ENCODE data around the gene GSTT4.

GRCh38 chr22:24029304-24029703 lies 24.1 kb upstream of the GSTT4 start:
- TF ChIP-seq EZH2 (IDR thresholded peaks at IDR 0.05) = no peak
- no peak for TF ChIP-seq POLR2AphosphoS5 (IDR thresholded peaks at IDR 0.05; ENCODE audit: borderline replicate concordance, low read depth, low read length)

Measured in SK-N-MC (cell line).